ENCODE measurements around the gene SIRT4.

- TF ChIP-seq CTCF (IDR thresholded peaks at IDR 0.05) = no peak
- no peak for TF ChIP-seq POLR2A (IDR thresholded peaks at IDR 0.05)
These were observed 59.5 kb downstream of the SIRT4 start for GRCh38 chr12:120361506-120362208.
